Prostate gland (tissue), 2 donors: ENCODE results near the gene C10orf53.

ENCODE experiments used
- POLR2A ChIP-seq: fragments of 450-650 bp; IDR thresholded peaks from one replicate; pipeline ENCODE4 v1.6.1; 2016; ENCODE audit warnings: antibody characterized with exemption, mild to moderate bottlenecking
- POLR2AphosphoS5 ChIP-seq: sonication (generic); formaldehyde crosslinking; IDR thresholded peaks from one replicate; pipeline ENCODE4 v1.6.1; 2017; ENCODE audit warnings: antibody characterized with exemption
- TF ChIP-seq, protein P1 (sequence below), 4 experiments: fragments of 200-600 bp in 2 of 4; fragments of 450-650 bp in 2 of 4; sonication (generic) in 2 of 4; IDR thresholded peaks; 1 replicate in 3 of 4; 2 replicates in 1 of 4; pipeline ENCODE4 v1.5.1; 2016 to 2019; ENCODE audit warnings: antibody characterized with exemption in 4 of 4, mild to moderate bottlenecking in 2 of 4, moderate library complexity in 2 of 4

DNA sequence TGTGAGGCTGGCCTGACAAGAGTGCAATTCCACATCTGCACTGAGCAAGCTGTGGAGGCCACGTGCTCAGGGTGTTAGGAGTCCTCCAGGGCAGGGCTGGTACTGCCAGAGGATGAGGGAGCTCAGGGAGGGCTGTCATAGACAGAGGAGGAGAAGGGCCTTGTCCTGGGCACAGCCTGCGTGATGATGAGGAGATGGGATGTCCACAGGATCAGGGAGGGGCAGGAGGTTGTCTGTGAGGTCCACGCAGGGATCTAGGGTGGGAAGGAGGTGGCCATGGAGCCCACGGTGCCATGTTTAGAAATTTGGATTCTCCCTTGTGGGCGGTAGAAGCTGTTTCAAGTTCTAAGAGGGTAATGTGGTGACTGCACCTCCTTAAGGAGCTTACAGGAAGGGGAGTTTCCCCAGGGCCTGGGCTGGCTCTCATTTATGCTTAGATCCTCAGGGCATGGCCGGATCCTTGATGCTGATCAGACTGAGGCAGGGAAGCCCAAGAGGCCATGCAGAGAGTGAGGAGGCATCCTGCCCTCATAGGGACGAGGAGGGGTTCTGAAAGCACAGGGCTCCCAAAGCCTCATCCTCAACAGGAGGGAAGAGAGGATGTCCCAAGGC is 35.3 kb upstream of the C10orf53 start:
- TF ChIP-seq, protein P1, sequence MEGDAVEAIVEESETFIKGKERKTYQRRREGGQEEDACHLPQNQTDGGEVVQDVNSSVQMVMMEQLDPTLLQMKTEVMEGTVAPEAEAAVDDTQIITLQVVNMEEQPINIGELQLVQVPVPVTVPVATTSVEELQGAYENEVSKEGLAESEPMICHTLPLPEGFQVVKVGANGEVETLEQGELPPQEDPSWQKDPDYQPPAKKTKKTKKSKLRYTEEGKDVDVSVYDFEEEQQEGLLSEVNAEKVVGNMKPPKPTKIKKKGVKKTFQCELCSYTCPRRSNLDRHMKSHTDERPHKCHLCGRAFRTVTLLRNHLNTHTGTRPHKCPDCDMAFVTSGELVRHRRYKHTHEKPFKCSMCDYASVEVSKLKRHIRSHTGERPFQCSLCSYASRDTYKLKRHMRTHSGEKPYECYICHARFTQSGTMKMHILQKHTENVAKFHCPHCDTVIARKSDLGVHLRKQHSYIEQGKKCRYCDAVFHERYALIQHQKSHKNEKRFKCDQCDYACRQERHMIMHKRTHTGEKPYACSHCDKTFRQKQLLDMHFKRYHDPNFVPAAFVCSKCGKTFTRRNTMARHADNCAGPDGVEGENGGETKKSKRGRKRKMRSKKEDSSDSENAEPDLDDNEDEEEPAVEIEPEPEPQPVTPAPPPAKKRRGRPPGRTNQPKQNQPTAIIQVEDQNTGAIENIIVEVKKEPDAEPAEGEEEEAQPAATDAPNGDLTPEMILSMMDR (IDR thresholded peaks at IDR 0.05): no peak
- TF ChIP-seq POLR2AphosphoS5 (no peak), POLR2A (no peak)
